HG02885 (cell line): ENCODE data around the gene LAMB2.

Experiments
- ATAC-seq: cut with Tn5 transposase; IDR thresholded peaks from one replicate; pipeline ENCODE4 v1.9.1; 2021; ENCODE audit warnings: mild to moderate bottlenecking; ENCODE audit not compliant: unreplicated experiment, poor library complexity

The LAMB2 gene

DNA sequence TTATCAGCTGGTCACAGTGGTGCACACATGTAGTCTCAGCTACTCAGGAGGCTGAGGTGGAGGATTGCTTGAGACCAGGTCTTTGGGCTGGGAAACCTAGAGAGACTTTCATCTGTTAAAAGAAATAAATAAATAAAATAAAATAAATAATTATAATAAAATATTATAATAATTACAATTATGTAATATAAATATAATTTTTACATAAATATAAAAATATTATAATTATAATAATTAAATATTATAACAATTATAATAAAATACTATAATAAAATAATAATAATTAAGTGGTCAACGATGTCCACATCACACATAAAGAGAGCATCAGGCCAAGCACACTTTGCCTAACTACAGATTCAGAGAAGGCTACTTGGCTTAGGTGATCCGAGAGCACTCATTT is 53.6 kb downstream of the LAMB2 start:
- no peak for ATAC-seq

DNA sequence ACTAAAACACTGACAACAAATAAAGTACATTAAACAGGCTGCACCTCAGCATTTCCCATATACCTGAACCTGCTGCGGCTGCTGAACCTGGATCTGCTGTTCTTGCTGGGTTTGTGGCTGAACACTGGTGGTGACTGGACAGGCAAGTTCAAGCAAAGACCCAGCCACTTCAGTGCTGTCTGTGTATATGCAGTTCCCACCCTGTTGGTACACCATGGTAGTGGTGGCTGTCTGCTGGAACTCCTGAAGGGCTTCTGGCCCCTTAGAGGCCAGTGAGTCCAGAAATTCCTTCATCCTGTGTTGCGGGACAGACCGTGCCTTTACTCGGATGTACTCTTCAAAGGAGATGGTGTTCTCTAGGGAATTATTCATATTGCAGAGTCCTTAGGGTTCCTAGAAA is 56.2 kb downstream of the LAMB2 start:
- ATAC-seq = no peak

DNA sequence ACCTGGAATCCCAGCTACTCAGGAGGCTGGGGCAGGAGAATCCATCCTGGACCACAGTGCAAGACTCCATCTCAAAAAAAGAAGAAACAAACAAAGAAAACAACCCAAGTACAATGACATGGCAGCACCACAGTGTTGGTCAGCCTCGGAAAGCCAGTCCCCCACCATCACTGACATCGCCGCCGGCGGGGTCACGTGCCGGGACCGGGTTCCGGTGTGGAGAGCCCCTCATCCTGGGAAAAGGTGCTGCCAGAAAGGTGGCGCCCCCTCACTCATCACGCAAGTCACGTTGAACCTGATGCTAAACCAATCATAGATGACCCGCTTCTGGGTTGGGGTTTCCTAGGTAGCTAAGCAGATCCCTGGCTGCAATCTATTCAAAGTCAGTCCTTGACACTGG is 56.7 kb downstream of the LAMB2 start:
- no peak for ATAC-seq
